ENCODE results near the gene TNS3. TPM values are rescaled to one million over a fixed set of nuclear protein-coding genes. Genes with fewer than 3 reads are reported as not detected.
A peak's percentile ranks its signal among the peaks of the same experiment; 100 is the strongest.
"Not testable (repeated sequence)": the region's sequence is repeated elsewhere in the genome, so short reads cannot be mapped to it uniquely, and the experiment has no call there.

TNS3 gene
- total RNA-seq, 4 donors from 2014 or later = 34.6 to 52.5 (median 48.6) TPM

GRCh38 chr7:47591089-47591654 lies 9.3 kb upstream of the TNS3 start:
- H3K27me3 ChIP-seq = no peaks in the 10 kb centered on the region
- 87% methylated on average over 8 of the region's 8 CpGs for whole genome bisulfite sequencing
- DNase-seq (ENCODE audit: extremely low spot score) = no peak
- H3K4me3 ChIP-seq = no peak overlapping the region
- peak overlapping the region in 2 of 4 donors; percentile 31 to 35 for H3K27ac ChIP-seq (replicated peaks in 1 of 4)
- H3K36me3 ChIP-seq = no peaks in the 10 kb centered on the region
- TF ChIP-seq EP300 (IDR thresholded peaks at IDR 0.05) (no peak), POLR2A (IDR thresholded peaks at IDR 0.05; ENCODE audit: low read depth) (no peak), POLR2AphosphoS5 (IDR thresholded peaks at IDR 0.05) (no peak)
- TF ChIP-seq, protein P1, sequence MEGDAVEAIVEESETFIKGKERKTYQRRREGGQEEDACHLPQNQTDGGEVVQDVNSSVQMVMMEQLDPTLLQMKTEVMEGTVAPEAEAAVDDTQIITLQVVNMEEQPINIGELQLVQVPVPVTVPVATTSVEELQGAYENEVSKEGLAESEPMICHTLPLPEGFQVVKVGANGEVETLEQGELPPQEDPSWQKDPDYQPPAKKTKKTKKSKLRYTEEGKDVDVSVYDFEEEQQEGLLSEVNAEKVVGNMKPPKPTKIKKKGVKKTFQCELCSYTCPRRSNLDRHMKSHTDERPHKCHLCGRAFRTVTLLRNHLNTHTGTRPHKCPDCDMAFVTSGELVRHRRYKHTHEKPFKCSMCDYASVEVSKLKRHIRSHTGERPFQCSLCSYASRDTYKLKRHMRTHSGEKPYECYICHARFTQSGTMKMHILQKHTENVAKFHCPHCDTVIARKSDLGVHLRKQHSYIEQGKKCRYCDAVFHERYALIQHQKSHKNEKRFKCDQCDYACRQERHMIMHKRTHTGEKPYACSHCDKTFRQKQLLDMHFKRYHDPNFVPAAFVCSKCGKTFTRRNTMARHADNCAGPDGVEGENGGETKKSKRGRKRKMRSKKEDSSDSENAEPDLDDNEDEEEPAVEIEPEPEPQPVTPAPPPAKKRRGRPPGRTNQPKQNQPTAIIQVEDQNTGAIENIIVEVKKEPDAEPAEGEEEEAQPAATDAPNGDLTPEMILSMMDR (IDR thresholded peaks at IDR 0.05) = no peak
- peaks cover 3 to 42% (median 31%) of the 10 kb centered on the region in 4 donors for H3K4me1 ChIP-seq
- H3K9me3 ChIP-seq = peaks cover 0 to 2% (median 0%) of the 10 kb centered on the region in 4 donors
- intact Hi-C loops (cut with DNase I) = loop anchor here (5.0 kb wide), 1 partner anchor 46 kb away; no protein-coding TSS in a partner anchor

- H3K27me3 ChIP-seq; DNase-seq (ENCODE audit: extremely low spot score); H3K36me3 ChIP-seq; H3K9me3 ChIP-seq; H3K4me3 ChIP-seq; H3K27ac ChIP-seq (replicated peaks in 1 of 4): not testable (repeated sequence)
- WGBS = 97% methylated on average over 5 of the region's 5 CpGs
- peaks cover 3 to 34% (median 27%) of the 10 kb centered on the region in 4 donors for H3K4me1 ChIP-seq
- intact Hi-C loops (cut with DNase I) = loop anchor here (5.0 kb wide), 1 partner anchor 47 kb away; no protein-coding TSS in a partner anchor
Observed at GRCh38 chr7:47590215-47590614, 8.3 kb upstream of the TNS3 start.

- no peak overlapping the region for H3K4me3 ChIP-seq
- no peak for DNase-seq (ENCODE audit: extremely low spot score)
- intact Hi-C loops (cut with DNase I) = no loop called here
- no peak overlapping the region for H3K27ac ChIP-seq (replicated peaks in 1 of 4)
- WGBS = 92% methylated on average over 8 of the region's 8 CpGs
- H3K9me3 ChIP-seq = no peaks in the 10 kb centered on the region
- peaks cover 3 to 42% (median 33%) of the 10 kb centered on the region in 4 donors for H3K4me1 ChIP-seq
- TF ChIP-seq, protein P1 (IDR thresholded peaks at IDR 0.05) = no peak
- TF ChIP-seq POLR2A (IDR thresholded peaks at IDR 0.05; ENCODE audit: low read depth) = no peak
- no peak for TF ChIP-seq EP300 (IDR thresholded peaks at IDR 0.05)
- TF ChIP-seq POLR2AphosphoS5 (IDR thresholded peaks at IDR 0.05) = no peak
- no peaks in the 10 kb centered on the region for H3K36me3 ChIP-seq
- H3K27me3 ChIP-seq = no peaks in the 10 kb centered on the region
Observed at GRCh38 chr7:47588704-47589225, 6.9 kb upstream of the TNS3 start.

DNA sequence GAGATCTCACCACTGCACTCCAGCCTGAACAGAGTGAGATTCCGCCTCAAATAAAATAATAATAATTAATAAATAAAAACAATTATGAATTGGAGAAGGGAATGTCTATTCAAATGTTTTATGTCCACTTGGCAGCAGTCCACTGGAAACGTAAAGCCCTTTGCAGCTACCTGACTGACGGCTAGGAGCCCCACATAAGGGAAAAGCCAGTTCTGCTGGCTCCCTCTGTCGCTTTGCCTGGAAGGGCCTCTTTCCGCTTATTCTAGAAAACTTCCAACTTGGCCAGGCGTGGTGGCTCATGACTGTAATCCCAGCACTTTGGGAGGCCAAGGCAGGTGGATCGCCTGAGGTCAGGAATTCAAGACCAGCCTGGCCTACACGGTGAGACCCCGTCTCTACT lies 6.1 kb upstream of the TNS3 start:
- no peaks in the 10 kb centered on the region for H3K36me3 ChIP-seq
- DNase-seq (ENCODE audit: extremely low spot score) = no peak
- H3K27ac ChIP-seq (replicated peaks in 1 of 4) = no peak overlapping the region
- intact Hi-C loops (cut with DNase I) = no loop called here
- H3K4me3 ChIP-seq = no peak overlapping the region
- no peaks in the 10 kb centered on the region for H3K9me3 ChIP-seq
- TF ChIP-seq, protein P1 (IDR thresholded peaks at IDR 0.05) = no peak
- TF ChIP-seq EP300 (IDR thresholded peaks at IDR 0.05) (no peak), POLR2AphosphoS5 (IDR thresholded peaks at IDR 0.05) (no peak), POLR2A (IDR thresholded peaks at IDR 0.05; ENCODE audit: low read depth) (no peak)
- peaks cover 3 to 42% (median 37%) of the 10 kb centered on the region in 4 donors for H3K4me1 ChIP-seq
- WGBS = 94% methylated on average over 9 of the region's 9 CpGs
- H3K27me3 ChIP-seq = no peaks in the 10 kb centered on the region

DNA sequence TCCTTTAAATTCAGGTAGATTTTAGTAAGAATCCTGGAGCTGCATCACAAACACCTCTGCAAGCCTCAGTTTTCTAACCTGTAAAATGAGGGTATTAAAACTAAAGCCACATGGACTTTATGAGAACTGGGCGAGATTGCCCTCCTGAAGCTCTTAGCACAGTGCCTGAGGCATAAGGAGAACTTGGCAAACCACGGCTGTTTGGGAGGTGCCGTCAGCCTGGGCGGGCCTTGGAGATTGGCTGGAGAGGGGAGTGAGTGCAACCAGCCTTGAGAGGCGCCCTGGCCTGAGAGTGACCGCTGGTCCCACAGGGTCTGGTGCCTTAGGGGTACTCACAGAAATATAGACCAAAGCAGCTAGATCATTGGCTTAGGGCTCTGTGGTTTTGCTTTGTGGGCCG lies 5.4 kb upstream of the TNS3 start:
- Histone ChIP-seq H3K27ac (replicated peaks in 1 of 4) (no peak overlapping the region), H3K4me3 (no peak overlapping the region), H3K4me1 (peaks cover 3 to 47% (median 41%) of the 10 kb centered on the region in 4 donors), H3K27me3 (no peaks in the 10 kb centered on the region), H3K36me3 (no peaks in the 10 kb centered on the region), H3K9me3 (no peaks in the 10 kb centered on the region)
- TF ChIP-seq, protein P1 (IDR thresholded peaks at IDR 0.05) = no peak
- no peak for TF ChIP-seq POLR2AphosphoS5 (IDR thresholded peaks at IDR 0.05)
- DNase-seq (ENCODE audit: extremely low spot score) = no peak
- intact Hi-C loops (cut with DNase I) = no loop called here
- 81% methylated on average over 6 of the region's 7 CpGs for WGBS
